Adipocyte (in vitro differentiated cells): ENCODE data around the gene ENTPD3.
A peak's percentile ranks its signal among the peaks of the same experiment; 100 is the strongest.
"Not testable (repeated sequence)": the region's sequence is repeated elsewhere in the genome, so short reads cannot be mapped to it uniquely, and the experiment has no call there.

ENCODE experiments used
- DNase-seq: peaks from one replicate; pipeline ENCODE4 v3.0.0-alpha.2; 2015; ENCODE audit warnings: low read depth
- H3K27me3 ChIP-seq: replicated peaks from 2 replicates; pipeline ENCODE4 v1.7.0; 2013; ENCODE audit warnings: mild to moderate bottlenecking, low read length, moderate library complexity; ENCODE audit not compliant: control insufficient read depth, insufficient read depth
- H3K36me3 ChIP-seq: 2 replicates; pipeline ENCODE4 v1.7.0; 2013; ENCODE audit warnings: low read length, mild to moderate bottlenecking, moderate library complexity; ENCODE audit not compliant: control insufficient read depth, insufficient read depth, severe bottlenecking
- H3K4me1 ChIP-seq: 2 replicates; pipeline ENCODE4 v1.7.0; 2013; ENCODE audit warnings: mild to moderate bottlenecking, low read length, moderate library complexity; ENCODE audit not compliant: control insufficient read depth, insufficient read depth
- H3K4me3 ChIP-seq: 2 replicates; pipeline ENCODE4 v1.7.0; 2013; ENCODE audit warnings: mild to moderate bottlenecking, low read length, moderate library complexity
- H3K9ac ChIP-seq: 2 replicates; pipeline ENCODE4 v1.7.0; 2013; ENCODE audit warnings: mild to moderate bottlenecking, low read length, moderate library complexity
- H3K9me3 ChIP-seq: 2 replicates; pipeline ENCODE4 v1.7.0; 2013; ENCODE audit warnings: mild to moderate bottlenecking, low read length, moderate library complexity; ENCODE audit not compliant: control insufficient read depth

The ENTPD3 gene

GRCh38 chr3:40452057-40452456 is 65.1 kb downstream of the ENTPD3 start:
- H3K4me3 ChIP-seq = peak overlapping the region; percentile 87
- H3K36me3 ChIP-seq = peaks cover 4% of the 10 kb centered on the region
- H3K27me3 ChIP-seq = no peaks in the 10 kb centered on the region
- H3K9ac ChIP-seq = peak overlapping the region; percentile 85
- H3K4me1 ChIP-seq = peaks cover 19% of the 10 kb centered on the region
- DNase-seq = no peak
- H3K9me3 ChIP-seq = no peaks in the 10 kb centered on the region

GRCh38 chr3:40452562-40452875 is 65.5 kb downstream of the ENTPD3 start:
- peak overlapping the region; percentile 85 for H3K9ac ChIP-seq
- peaks cover 4% of the 10 kb centered on the region for H3K36me3 ChIP-seq
- no peaks in the 10 kb centered on the region for H3K9me3 ChIP-seq
- peak overlapping the region; percentile 87 for H3K4me3 ChIP-seq
- DNase-seq = no peak
- no peaks in the 10 kb centered on the region for H3K27me3 ChIP-seq
- H3K4me1 ChIP-seq = peaks cover 19% of the 10 kb centered on the region

- DNase-seq = peak; percentile 99
- Histone ChIP-seq H3K36me3 (peaks cover 4% of the 10 kb centered on the region), H3K9me3 (no peaks in the 10 kb centered on the region)
These were observed 66.1 kb downstream of the ENTPD3 start for GRCh38 chr3:40452876-40453730.

GRCh38 chr3:40453933-40454332 is 66.9 kb downstream of the ENTPD3 start:
- Histone ChIP-seq H3K36me3 (peaks cover 11% of the 10 kb centered on the region), H3K4me3 (peak overlapping the region; percentile 87), H3K9ac (peak overlapping the region; percentile 85), H3K4me1 (peaks cover 28% of the 10 kb centered on the region), H3K27me3 (no peaks in the 10 kb centered on the region), H3K9me3 (no peaks in the 10 kb centered on the region)
- no peak for DNase-seq

More at GRCh38 chr3:40452876-40453730, 66.1 kb downstream of the ENTPD3 start:
- peak overlapping the region; percentile 87 for H3K4me3 ChIP-seq
- peak overlapping the region; percentile 85 for H3K9ac ChIP-seq
- peaks cover 20% of the 10 kb centered on the region for H3K4me1 ChIP-seq
- H3K27me3 ChIP-seq = no peaks in the 10 kb centered on the region

- no peak overlapping the region for H3K9ac ChIP-seq
- no peaks in the 10 kb centered on the region for H3K27me3 ChIP-seq
- no peak overlapping the region for H3K4me3 ChIP-seq
- peaks cover 28% of the 10 kb centered on the region for H3K4me1 ChIP-seq
- no peak for DNase-seq
- no peaks in the 10 kb centered on the region for H3K9me3 ChIP-seq
- H3K36me3 ChIP-seq = peaks cover 24% of the 10 kb centered on the region
These were observed 68.3 kb downstream of the ENTPD3 start for GRCh38 chr3:40455328-40455727.

GRCh38 chr3:40456279-40456939 is 69.4 kb downstream of the ENTPD3 start:
- Histone ChIP-seq H3K27me3 (no peaks in the 10 kb centered on the region), H3K4me3 (peak overlapping the region; percentile 96), H3K9ac (peak overlapping the region; percentile 99), H3K9me3 (no peaks in the 10 kb centered on the region), H3K36me3 (peaks cover 32% of the 10 kb centered on the region), H3K4me1 (peaks cover 28% of the 10 kb centered on the region)
- no peak for DNase-seq

- H3K9ac ChIP-seq = peak within 1 kb of the TSS; percentile 99
- peak; percentile 99 for DNase-seq
- H3K27me3 ChIP-seq = no peaks in the 10 kb centered on the region
- H3K9me3 ChIP-seq = no peaks in the 10 kb centered on the region
- peaks cover 26% of the 10 kb centered on the region for H3K4me1 ChIP-seq
- peaks cover 39% of the 10 kb centered on the region for H3K36me3 ChIP-seq
- peak within 1 kb of the TSS; percentile 96 for H3K4me3 ChIP-seq
These were observed 70.2 kb downstream of the ENTPD3 start, which contains the start of gene RPL14 for GRCh38 chr3:40456940-40457823. Gene RPL14 (plus strand): TSS chr3:40457339. CDS start chr3:40457472, 133 bp downstream.

- Histone ChIP-seq H3K4me3 (peak overlapping the region; percentile 96), H3K9me3 (no peaks in the 10 kb centered on the region), H3K4me1 (peaks cover 21% of the 10 kb centered on the region), H3K9ac (peak overlapping the region; percentile 99), H3K36me3 (peaks cover 52% of the 10 kb centered on the region), H3K27me3 (no peaks in the 10 kb centered on the region)
- no peak for DNase-seq
These were observed 71.5 kb downstream of the ENTPD3 start for GRCh38 chr3:40458473-40458872.

GRCh38 chr3:40460481-40460880 is 73.5 kb downstream of the ENTPD3 start:
- peaks cover 67% of the 10 kb centered on the region for H3K36me3 ChIP-seq
- not testable (repeated sequence) for H3K27me3 ChIP-seq

GRCh38 chr3:40461161-40461560 is 74.2 kb downstream of the ENTPD3 start:
- DNase-seq = no peak
- no peaks in the 10 kb centered on the region for H3K27me3 ChIP-seq
- H3K4me3 ChIP-seq = no peak overlapping the region
- H3K9me3 ChIP-seq = no peaks in the 10 kb centered on the region
- H3K4me1 ChIP-seq = peaks cover 13% of the 10 kb centered on the region
- H3K36me3 ChIP-seq = peaks cover 67% of the 10 kb centered on the region
- H3K9ac ChIP-seq = no peak overlapping the region

More at GRCh38 chr3:40460481-40460880, 73.5 kb downstream of the ENTPD3 start:
- not testable (repeated sequence) for H3K9me3 ChIP-seq, H3K9ac ChIP-seq, DNase-seq, H3K4me3 ChIP-seq
- peaks cover 14% of the 10 kb centered on the region for H3K4me1 ChIP-seq

GRCh38 chr3:40462838-40463237 is 75.9 kb downstream of the ENTPD3 start:
- H3K9me3 ChIP-seq, H3K4me3 ChIP-seq, H3K9ac ChIP-seq, H3K27me3 ChIP-seq, DNase-seq, H3K4me1 ChIP-seq: not testable (repeated sequence)
- peaks cover 73% of the 10 kb centered on the region for H3K36me3 ChIP-seq
